Fibroblast of skin of right biceps (primary cell): ENCODE data around the gene DMD.

Experiments
- DNase-seq: peaks from one replicate; pipeline ENCODE4 v3.0.0-alpha.2; 2013

Gene DMD

GRCh38 chrX:31209005-31209628, 2002.2 kb downstream of the DMD start:
- DNase-seq: peak; percentile 67

GRCh38 chrX:31201503-31201902, 2009.8 kb downstream of the DMD start:
- DNase-seq: no peak

GRCh38 chrX:31200430-31200829, 2010.9 kb downstream of the DMD start:
- DNase-seq: no peak

- DNase-seq: no peak
Measured at GRCh38 chrX:31199840-31200114, 2011.6 kb downstream of the DMD start.

GRCh38 chrX:31199056-31199839, 2012.1 kb downstream of the DMD start:
- DNase-seq: peak; percentile 52

- no peak for DNase-seq
Measured at GRCh38 chrX:31190221-31190975, 2021.0 kb downstream of the DMD start.

GRCh38 chrX:31186693-31187338, 2024.5 kb downstream of the DMD start:
- no peak for DNase-seq

- DNase-seq: no peak
Measured at GRCh38 chrX:31185884-31186283, 2025.5 kb downstream of the DMD start.

- DNase-seq: no peak
Measured at GRCh38 chrX:31181377-31182000, 2029.9 kb downstream of the DMD start.

GRCh38 chrX:31179203-31179602, 2032.1 kb downstream of the DMD start:
- no peak for DNase-seq

GRCh38 chrX:31178769-31179125, 2032.6 kb downstream of the DMD start:
- no peak for DNase-seq

GRCh38 chrX:31178064-31178768, 2033.1 kb downstream of the DMD start:
- DNase-seq: no peak

- no peak for DNase-seq
Measured at GRCh38 chrX:31170792-31171191, 2040.6 kb downstream of the DMD start.

GRCh38 chrX:31168551-31168950, 2042.8 kb downstream of the DMD start:
- DNase-seq: no peak

GRCh38 chrX:31166832-31167231, 2044.5 kb downstream of the DMD start:
- no peak for DNase-seq

GRCh38 chrX:31166416-31166815, 2044.9 kb downstream of the DMD start:
- peak; percentile 1 for DNase-seq

GRCh38 chrX:31165241-31166035, 2045.9 kb downstream of the DMD start:
- peak; percentile 35 for DNase-seq

GRCh38 chrX:31154946-31155345, 2056.4 kb downstream of the DMD start:
- DNase-seq: no peak

- DNase-seq: no peak
Measured at GRCh38 chrX:31153475-31154047, 2057.8 kb downstream of the DMD start.

GRCh38 chrX:31147175-31147574, 2064.2 kb downstream of the DMD start:
- DNase-seq: no peak

- DNase-seq: no peak
Measured at GRCh38 chrX:31139961-31140360, 2071.4 kb downstream of the DMD start.
